ENCODE results near the gene SHOC1.

DNA sequence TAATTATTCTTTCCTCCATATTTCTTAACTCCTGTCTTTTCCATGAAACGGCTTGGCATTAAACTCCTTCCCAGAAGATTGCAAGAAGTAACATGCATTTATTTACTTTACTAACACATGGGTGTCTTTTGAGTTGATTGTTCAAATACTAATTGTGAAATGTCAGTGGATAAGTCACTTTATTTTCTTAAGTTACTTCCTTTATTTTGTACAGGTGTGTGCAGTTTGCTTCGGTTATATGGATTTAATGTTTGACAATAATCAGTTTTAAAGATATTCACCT lies 761 bp upstream of the SHOC1 start:
- TF ChIP-seq CTCF (conservative IDR thresholded peaks at IDR 0.05; ENCODE audit: low read depth, low read length) (no peak), EZH2 (IDR thresholded peaks at IDR 0.05; ENCODE audit: borderline replicate concordance, low read depth, low read length, poor library complexity, severe bottlenecking) (no peak)

All from A673 (cell line).